Measurements from ENCODE around the gene SEC11C.

The SEC11C gene

GRCh38 chr18:59207506-59207905 is 67.8 kb downstream of the SEC11C start:
- Histone ChIP-seq H3K4me1 (ENCODE audit: control insufficient read depth, insufficient read depth, low read length) (no peaks in the 10 kb centered on the region), H3K27ac (ENCODE audit: insufficient read depth, low read depth, low read length, poor library complexity, severe bottlenecking) (no peak overlapping the region), H3K27me3 (ENCODE audit: control insufficient read depth, insufficient read depth, low read length, poor library complexity, severe bottlenecking) (no peaks in the 10 kb centered on the region), H3K4me3 (ENCODE audit: insufficient read depth, low read depth, low read length) (no peak overlapping the region), H3K9me3 (ENCODE audit: control insufficient read depth, low read length) (no peaks in the 10 kb centered on the region), H3K36me3 (ENCODE audit: control insufficient read depth, insufficient read depth, low read length) (no peaks in the 10 kb centered on the region)
- WGBS, 2 experiments = 84 to 87% methylated on average over 6 of the region's 6 CpGs

All from ectodermal cell (in vitro differentiated cells).